Measurements from ENCODE around the gene ZNF362.

- TF ChIP-seq CTCF (IDR thresholded peaks at IDR 0.05) (no peak), POLR2A (IDR thresholded peaks at IDR 0.05) (no peak)
Observed at GRCh38 chr1:33347650-33347992, 91.3 kb downstream of the ZNF362 start.

All from adrenal gland (tissue), 5 donors.